HG03066 (cell line): ENCODE results near the gene CCDC57.

Source experiments
- ATAC-seq: cut with Tn5 transposase; IDR thresholded peaks from one replicate; pipeline ENCODE4 v1.9.1; 2021; ENCODE audit warnings: low read depth; ENCODE audit not compliant: unreplicated experiment

The CCDC57 gene

GRCh38 chr17:82247182-82247823 lies 34.7 kb upstream of the CCDC57 start:
- ATAC-seq, result no peak

- ATAC-seq, result no peak
These were observed 33.9 kb upstream of the CCDC57 start for GRCh38 chr17:82246365-82247181.

GRCh38 chr17:82246040-82246364 lies 33.4 kb upstream of the CCDC57 start:
- no peak for ATAC-seq

- ATAC-seq, result no peak
These were observed 32.7 kb upstream of the CCDC57 start for GRCh38 chr17:82245134-82246039.

GRCh38 chr17:82244413-82245133 lies 31.9 kb upstream of the CCDC57 start:
- no peak for ATAC-seq

GRCh38 chr17:82243648-82244412 lies 31.2 kb upstream of the CCDC57 start:
- ATAC-seq, result no peak

- ATAC-seq, result no peak
These were observed 30.5 kb upstream of the CCDC57 start for GRCh38 chr17:82242977-82243647.

GRCh38 chr17:82242698-82242976 lies 30.0 kb upstream of the CCDC57 start:
- ATAC-seq, result no peak

- ATAC-seq, result no peak
These were observed 29.5 kb upstream of the CCDC57 start for GRCh38 chr17:82241926-82242697.

GRCh38 chr17:82241183-82241925 lies 28.7 kb upstream of the CCDC57 start:
- ATAC-seq, result no peak

GRCh38 chr17:82240506-82241182 lies 28.0 kb upstream of the CCDC57 start:
- ATAC-seq, result no peak

GRCh38 chr17:82239926-82240505 lies 27.4 kb upstream of the CCDC57 start:
- no peak for ATAC-seq

GRCh38 chr17:82239401-82239925 lies 26.8 kb upstream of the CCDC57 start:
- no peak for ATAC-seq

- ATAC-seq, result no peak
These were observed 26.0 kb upstream of the CCDC57 start for GRCh38 chr17:82238472-82239201.

- ATAC-seq, result no peak
These were observed 25.3 kb upstream of the CCDC57 start for GRCh38 chr17:82237746-82238471.
